WTC11 (cell line): ENCODE data around the gene ADAM33.

Experiments
- ATF3 ChIP-seq: sonication (generic); formaldehyde crosslinking; conservative IDR thresholded peaks from 2 replicates; pipeline ENCODE4 v1.8.1; 2022; ENCODE audit warnings: mild to moderate bottlenecking, missing genetic modification reagents
- CBFB ChIP-seq: sonication (generic); formaldehyde crosslinking; IDR thresholded peaks from 2 replicates; pipeline ENCODE4 v1.8.1; 2022; ENCODE audit warnings: mild to moderate bottlenecking, low read depth, missing genetic modification reagents
- CREB1 ChIP-seq: sonication (generic); formaldehyde crosslinking; IDR thresholded peaks from 2 replicates; pipeline ENCODE4 v1.8.0; 2023; ENCODE audit warnings: mild to moderate bottlenecking, missing genetic modification reagents
- CTCF ChIP-seq: fragments of 200-600 bp; IDR thresholded peaks from 2 replicates; pipeline ENCODE4 v1.8.0; 2022; ENCODE audit warnings: antibody characterized with exemption
- FOXK1 ChIP-seq: sonication (generic); formaldehyde crosslinking; IDR thresholded peaks from 2 replicates; pipeline ENCODE4 v1.8.0; 2022; ENCODE audit warnings: mild to moderate bottlenecking, moderate library complexity, missing genetic modification reagents
- IRF1 ChIP-seq: sonication (generic); formaldehyde crosslinking; IDR thresholded peaks from 2 replicates; pipeline ENCODE4 v1.8.0; 2023; ENCODE audit warnings: missing genetic modification reagents
- USF1 ChIP-seq: sonication (generic); formaldehyde crosslinking; IDR thresholded peaks from 2 replicates; pipeline ENCODE4 v1.8.0; 2022; ENCODE audit warnings: mild to moderate bottlenecking, missing genetic modification reagents
- ZNF121 ChIP-seq: sonication (generic); formaldehyde crosslinking; IDR thresholded peaks from 2 replicates; pipeline ENCODE4 v1.8.0; 2023; ENCODE audit warnings: missing genetic modification reagents
- TF ChIP-seq, protein P1 (sequence below): sonication (generic); formaldehyde crosslinking; IDR thresholded peaks from 2 replicates; pipeline ENCODE4 v1.8.0; 2022; ENCODE audit warnings: mild to moderate bottlenecking, missing genetic modification reagents

GRCh38 chr20:3672547-3673171 is 9.2 kb downstream of the ADAM33 start:
- TF ChIP-seq USF1 (CRISPR knock-in tag) (no peak), FOXK1 (CRISPR knock-in tag) (no peak), CREB1 (CRISPR knock-in tag) (no peak), CTCF (no peak), ZNF121 (no peak), CBFB (CRISPR knock-in tag) (no peak), ATF3 (no peak), IRF1 (no peak)
- TF ChIP-seq, protein P1, sequence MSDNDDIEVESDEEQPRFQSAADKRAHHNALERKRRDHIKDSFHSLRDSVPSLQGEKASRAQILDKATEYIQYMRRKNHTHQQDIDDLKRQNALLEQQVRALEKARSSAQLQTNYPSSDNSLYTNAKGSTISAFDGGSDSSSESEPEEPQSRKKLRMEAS (CRISPR knock-in tag), result no peak
